Measurements from ENCODE around the gene SUPT7L.
"Not testable (repeated sequence)": the region's sequence is repeated elsewhere in the genome, so short reads cannot be mapped to it uniquely, and the experiment has no call there.

Gene SUPT7L

GRCh38 chr2:27634291-27634690 is 29.1 kb downstream of the SUPT7L start:
- no peak for DNase-seq

DNA sequence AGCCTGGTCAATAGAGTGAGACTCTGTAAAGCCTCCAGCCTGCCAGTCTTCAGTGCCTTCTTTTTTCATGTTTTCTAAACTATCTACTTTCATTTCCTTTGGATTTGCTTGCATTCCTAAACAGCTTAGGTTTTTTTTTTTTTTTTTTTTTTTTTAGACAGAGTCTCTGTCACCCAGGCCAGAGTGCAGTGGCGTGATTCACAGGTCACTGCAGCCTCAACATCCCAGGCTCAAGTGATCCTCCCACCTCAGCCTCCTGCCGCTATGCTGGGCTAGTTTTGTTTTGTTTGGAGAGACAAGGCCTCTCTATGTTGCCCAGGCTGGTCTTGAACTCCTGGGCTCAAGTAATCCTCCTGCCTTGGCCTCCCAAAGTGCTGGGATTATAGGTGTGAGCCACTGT is 33.2 kb downstream of the SUPT7L start:
- not testable (repeated sequence) for DNase-seq

DNA sequence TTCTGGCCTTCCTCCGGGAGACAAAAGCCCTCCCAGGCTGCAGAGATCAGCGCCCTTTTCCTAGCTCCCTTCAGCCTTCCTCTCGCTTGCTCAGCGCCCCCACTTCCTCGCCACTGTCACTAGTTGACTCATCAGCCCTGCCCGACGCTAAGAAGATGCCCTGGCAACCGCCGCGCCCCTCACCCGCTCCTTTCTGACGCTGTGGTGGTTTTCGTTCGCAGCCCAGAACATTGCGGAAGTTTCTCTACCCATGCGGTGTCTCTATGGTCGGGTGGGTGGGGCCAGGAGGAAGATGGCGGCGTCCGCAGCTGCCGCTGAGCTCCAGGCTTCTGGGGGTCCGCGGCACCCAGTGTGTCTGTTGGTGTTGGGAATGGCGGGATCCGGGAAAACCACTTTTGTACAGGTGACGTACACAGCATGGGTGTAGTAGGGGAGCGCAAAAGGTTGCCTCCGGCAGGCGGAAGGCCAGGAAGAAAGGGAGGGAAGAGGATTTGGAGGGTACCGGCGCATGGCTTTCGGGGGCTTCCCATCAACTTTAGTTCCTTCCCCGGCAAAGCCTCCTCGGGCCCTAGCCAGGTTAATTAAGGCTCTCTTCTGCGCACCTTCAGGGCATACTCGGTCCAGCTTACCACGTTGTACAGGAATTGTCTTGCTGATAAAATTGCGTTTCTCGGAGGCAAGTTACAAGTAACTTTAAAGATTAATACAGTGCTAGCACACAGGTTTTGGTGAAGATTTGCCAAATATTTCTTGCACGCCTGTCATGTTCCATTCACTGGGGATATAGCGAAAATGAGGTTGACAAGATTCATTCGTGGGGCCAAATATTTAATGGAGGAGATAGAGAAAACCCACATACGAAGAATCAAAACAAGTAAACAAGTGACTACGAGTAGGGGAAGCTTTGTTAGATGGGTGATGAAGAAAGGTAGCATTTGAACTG is 34.4 kb downstream of the SUPT7L start, which contains the start of the genes CCDC121 and GPN1:
TSS of gene CCDC121 (minus strand) at position 246 of the 943 bp plus-strand sequence. CDS start 1,213 bp downstream, outside the sequence.
TSS of gene GPN1 (plus strand) at position 284 of the 943 bp plus-strand sequence. CDS start at position 293, 9 bp downstream.
- DNase-seq, result peak; percentile 87 to 93 (median 91)

DNA sequence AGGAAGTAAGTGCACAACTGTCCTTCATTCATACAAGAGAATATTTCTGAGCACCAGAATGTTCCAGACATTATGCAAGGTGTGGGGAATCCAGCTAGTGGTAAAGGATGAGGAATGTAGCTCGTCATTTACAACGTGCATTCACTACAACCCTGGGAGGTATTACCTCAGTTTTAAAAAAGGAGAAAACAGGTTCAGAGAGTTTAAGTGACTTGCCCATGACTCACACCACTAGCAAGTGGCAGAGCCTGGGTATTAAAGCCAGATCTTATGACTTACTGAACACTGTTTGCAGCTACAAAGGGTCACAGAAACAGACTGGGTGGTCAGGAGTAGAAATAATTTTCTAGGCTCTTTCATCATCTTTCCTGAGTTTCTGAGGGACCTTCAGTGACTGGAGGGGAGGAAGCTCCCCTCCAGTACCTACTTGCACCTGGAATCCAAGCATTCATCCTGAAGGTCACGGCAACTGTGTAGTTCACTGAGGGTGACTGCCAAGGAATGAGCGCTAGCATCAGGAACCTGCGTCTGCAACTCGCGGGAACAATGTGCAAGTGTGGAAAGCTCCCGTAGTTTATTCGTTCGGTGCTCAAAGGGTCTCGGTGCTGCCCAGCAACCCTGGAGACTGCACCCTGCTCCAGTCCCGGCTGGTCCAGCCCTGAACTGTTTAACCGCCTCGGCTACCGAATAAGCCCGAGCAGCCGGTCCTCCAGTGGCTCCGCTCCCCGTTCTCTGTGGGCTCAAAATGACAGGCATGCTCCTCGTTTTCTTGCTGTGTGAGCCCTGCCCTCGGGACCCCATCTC is 35.2 kb downstream of the SUPT7L start:
- no peak for DNase-seq

DNA sequence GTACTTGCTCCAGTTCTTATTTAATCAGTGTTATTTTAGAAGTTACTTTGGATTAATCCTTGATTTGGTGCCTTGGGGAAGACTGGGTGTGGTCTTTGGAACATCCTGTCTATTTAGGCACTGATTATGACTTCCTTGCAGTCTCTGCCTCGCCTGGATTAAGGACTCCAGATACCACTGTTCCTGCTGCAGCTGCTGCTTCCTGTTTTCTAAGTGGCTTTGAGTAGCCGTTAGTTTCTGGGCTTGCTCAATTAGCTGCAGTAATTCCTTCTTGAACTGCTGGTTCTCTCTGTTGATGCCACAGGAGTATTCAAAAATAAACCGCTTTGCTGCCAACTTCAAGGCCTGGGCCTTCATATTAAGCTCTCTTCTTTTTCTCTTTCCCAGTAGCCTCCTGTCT is 36.5 kb downstream of the SUPT7L start:
- DNase-seq, result not testable (repeated sequence)

DNA sequence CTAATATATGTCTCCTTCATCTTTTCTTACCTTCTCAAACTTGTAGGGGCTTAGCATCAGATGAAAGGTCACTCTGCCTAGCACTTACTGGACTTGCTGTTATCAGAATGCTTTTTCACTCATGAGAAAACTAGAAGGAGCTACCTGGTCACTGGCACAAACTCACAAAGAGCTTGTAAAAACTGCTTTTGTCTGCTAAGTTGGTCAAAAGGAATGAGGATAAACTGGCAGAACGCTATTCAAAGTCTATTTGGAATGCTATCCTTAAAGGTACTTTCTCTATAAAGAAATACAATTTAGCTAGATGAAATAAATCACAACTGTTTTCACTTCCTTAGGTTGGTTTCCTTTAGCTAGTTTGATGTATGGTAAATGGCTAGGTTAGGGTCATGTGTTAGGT is 37.1 kb downstream of the SUPT7L start:
- DNase-seq, result not testable (repeated sequence)

DNA sequence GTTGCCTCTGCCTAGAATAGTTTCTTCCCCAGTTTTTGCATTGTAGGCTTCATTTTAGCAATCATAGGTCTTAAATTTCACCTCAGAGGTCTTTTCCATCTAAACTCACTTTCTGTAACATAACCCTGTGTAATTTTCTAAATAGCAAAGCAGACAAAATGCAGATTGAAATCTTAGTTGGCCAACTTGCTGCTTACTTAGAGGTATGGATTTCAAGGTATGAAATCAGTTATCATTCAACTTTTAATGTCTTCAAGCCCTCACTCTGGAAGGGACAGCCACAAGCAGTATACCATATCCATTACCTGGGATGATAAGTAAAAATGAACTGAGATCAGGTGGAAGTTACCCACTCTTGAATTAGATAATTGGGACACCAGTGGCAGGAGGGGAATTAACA is 38.5 kb downstream of the SUPT7L start:
- DNase-seq, result no peak

- DNase-seq, result no peak
Measured at GRCh38 chr2:27622921-27623384, 40.5 kb downstream of the SUPT7L start.

DNA sequence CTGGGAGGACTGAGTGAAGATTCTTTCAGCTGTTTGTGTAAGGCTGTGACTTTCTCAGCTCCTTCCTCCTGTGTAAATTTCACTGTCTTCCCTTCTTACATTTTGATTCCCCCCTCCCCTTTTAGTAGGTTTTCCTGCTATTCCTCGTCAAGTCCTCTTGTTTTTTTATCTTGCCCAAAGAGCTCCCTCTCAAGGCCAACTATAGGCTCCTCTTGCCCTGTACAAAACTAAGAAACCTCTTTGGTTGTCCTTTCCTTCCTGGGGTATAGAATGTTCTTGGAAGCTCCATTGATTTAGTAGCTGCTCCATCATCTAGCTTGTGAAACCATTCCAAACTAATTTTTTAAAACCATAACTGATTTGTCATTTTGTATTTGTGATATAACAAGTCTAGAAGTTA is 41.9 kb downstream of the SUPT7L start:
- no peak for DNase-seq

- DNase-seq, result no peak
Measured at GRCh38 chr2:27615316-27615715, 48.1 kb downstream of the SUPT7L start.

GRCh38 chr2:27613985-27614384 is 49.4 kb downstream of the SUPT7L start:
- DNase-seq, result no peak

DNA sequence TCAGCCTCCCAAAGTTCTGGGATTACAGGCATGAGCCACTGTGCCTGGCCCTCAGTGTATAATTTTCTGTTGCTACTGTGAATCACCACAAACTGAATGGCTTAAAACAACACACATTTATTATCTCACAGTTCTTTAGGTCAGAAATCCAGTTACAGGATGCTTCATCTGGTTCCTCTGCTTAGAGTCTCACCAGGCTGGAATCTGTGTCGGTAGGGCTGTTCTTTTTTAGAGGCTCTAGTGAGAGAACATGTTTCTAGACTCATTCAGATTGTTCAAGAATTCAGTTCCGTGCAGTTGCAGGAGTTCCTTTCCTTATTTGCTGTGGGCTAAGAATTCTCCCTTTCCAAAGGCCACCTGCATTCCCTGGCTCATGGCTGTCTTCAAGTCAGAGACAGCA is 56.8 kb downstream of the SUPT7L start:
- no peak for DNase-seq
